Left forelimb (tissue), 1 donor: ENCODE data around the gene SYNDIG1.

Source experiments
- DNase-seq: peaks from one replicate; pipeline ENCODE4 v3.0.0-alpha.2; 2018; ENCODE audit warnings: low spot score

SYNDIG1 gene

DNA sequence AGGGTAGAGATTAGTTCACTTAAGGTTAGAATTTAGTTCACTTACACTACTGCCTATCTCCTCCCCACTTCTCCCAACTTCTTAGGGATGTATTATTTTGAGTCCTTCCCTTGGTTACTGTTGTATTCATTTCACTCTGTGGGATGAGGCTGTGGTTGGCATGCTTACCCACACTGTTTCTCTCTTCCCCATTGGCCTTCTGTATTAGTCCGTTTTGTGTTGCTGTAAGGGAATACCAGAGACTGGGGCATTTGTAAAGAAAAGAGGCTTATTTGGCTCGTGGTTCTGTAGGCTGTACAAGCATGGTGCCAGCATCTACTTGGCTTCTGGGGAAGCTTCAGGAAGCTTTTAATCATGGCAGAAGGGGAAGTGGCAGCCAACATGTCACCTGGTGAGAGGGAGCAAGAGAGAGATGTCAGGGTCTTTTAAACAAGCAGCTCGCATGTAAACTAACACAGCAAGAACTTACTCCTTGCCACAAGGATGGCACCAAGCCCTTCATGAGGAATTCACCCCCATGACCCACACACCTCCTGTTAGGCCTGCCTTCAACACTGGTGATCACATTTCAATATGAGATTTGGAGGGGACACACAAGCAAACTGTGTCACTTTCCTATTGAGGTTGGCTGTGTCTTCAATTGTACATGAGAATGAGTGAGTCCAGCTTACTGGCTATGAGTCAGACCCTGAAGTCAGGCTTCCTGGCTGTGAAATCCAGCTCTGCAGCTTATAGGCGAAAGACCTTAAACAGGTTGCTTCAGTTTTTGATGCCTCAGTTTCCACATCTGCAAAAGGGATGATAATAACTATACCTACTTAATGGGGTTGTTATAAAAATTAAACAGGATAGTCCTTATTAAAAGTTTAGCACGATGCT is 53.3 kb downstream of the SYNDIG1 start:
- DNase-seq, result no peak

DNA sequence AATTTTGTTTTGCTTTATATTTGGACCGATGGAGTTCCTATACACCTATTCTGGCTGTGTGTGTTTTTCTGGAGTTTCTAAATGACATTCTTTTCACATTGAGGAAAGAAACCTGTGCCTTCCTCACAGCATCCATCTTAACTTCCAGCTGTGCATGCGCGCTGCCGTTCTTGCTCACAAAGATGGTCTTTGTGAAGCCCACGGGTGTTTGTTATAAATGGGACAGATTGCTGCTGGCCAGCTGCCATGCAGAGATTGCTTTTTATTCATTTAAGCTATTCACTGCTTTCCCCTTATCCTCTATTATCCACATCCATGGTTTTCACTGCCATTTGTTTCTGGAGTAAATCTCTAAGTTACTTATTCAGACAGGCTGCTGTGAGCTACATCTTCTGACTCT is 54.2 kb downstream of the SYNDIG1 start:
- no peak for DNase-seq

DNA sequence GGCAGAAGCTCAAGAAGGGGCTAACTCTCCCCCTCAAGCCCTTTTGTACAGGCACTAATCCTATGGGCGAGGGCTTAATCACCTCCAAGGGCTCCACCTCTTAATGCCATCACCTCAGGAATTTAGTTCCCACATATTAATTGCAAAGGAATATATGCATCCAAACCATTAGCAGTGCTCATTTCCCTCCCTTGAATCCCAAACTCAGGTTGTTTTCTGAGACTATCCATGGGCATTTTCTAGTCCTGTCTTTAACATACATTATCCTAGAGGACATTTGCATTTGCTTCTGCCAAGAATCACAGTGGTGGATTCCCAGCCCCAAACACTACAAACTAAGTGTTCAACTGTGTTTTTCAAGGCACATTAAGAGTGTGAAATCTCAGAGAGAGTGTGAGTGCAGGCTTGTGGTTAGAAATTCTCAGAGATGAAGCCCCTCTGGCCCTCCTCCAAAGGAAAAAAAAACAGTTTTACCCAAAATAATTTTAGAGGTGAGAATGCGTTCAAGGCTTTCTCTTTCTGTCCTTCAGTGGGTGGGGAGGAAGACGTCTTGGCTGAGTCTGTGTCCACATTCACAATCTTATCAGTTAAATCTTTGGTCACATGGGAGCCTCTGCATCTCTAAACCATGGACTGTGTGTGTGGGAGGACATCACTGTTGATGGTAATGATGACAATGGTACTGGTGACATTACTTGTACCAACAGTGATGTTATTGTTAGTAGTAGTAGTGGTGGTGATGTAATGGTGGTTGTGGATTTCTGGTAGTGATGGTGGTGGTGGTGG is 59.3 kb downstream of the SYNDIG1 start:
- DNase-seq, result no peak

DNA sequence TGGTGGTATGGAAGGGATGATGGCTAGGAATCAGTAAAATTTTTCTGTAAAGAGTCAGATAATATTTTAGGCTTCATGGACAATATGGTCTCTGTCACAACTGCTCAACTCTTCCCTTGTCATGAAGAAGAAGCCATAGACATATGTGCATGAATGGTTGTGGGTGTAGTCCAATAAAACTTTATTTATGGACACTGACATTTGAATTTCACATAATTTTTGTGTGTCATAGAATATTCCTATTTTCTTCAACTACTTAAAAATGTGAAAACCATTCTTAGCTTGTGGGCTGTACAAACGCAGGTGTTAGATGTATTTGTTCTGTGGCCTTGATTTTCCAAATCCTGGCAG is 59.9 kb downstream of the SYNDIG1 start:
- DNase-seq, result no peak

DNA sequence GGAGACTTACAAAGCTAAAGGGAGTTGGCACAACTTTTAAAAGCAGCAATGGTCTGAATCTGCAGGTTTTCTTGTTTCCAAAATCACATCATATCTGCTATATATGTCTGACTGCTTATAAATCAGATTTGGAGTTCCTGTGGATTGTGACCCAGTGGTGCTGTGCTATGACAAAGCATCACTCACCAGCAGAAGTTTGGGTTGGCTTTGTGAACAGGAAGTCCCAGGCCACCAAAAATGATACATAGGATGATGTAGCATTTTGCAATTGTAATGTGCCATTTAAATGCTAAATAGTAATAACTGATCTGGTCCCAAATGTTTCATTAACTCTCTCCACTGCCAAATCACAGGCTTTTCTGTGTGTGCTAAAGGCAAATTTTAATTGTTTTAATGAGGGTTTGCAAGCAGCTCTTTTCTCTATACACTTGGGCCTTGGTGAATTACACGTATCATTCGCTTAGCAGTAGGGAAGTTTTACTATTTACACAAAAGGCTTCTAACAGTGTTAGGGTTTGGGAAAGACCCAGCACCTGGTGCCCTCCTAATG is 60.8 kb downstream of the SYNDIG1 start:
- no peak for DNase-seq

DNA sequence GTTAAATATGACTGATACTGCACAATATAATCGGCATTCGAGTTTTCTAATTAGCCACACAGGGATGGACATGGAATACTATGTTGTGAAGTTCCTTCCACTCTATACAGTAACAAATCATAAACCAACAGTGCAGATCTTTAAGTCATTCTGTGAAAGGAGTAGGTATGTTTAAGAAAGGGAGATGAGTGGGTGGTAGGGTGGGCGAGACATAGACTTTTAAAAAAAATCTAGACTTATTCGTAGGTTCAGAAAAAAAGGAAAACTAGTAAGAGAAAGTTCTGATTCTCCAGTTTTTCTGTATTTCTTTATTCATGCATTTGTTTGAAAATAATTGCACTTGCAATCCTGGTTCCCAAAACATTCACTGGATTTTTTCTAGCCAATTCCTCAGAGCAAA is 61.8 kb downstream of the SYNDIG1 start:
- DNase-seq, result no peak

DNA sequence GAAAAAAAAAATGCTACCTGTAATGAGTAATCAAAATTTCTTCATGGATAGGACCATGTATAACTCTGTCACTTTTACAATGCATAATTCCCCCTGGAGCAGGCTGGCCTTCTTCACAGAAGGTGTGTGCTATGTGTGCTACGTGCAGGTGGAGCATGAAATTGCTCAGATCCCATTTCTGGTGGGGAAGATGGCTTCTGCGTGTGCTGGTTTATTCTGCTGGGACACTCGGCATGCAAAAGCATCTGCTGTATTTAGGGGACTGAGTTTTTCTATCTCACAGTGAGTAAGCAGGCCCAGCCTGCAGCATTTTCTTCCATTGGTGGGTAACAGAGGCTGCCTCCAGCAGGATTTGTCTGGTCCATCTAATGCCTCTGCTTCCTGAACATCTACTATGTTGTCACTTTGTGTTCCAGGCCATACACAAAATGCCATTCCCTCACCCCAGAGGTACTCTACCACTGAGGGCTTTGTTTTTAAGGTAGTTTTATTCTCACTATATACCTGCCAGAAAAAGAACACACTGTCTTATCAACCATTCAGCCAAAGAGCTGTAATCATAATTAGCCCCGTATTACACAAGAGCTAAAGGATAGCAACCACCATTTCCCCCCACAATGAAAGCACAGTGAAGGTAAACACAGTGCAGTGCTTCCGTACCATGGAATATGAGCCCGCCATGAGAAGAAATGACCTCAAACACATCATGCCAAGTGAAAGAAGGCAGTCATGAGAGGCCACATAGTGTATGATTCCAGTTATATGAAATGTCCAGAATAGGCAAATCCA is 62.4 kb downstream of the SYNDIG1 start:
- no peak for DNase-seq

DNA sequence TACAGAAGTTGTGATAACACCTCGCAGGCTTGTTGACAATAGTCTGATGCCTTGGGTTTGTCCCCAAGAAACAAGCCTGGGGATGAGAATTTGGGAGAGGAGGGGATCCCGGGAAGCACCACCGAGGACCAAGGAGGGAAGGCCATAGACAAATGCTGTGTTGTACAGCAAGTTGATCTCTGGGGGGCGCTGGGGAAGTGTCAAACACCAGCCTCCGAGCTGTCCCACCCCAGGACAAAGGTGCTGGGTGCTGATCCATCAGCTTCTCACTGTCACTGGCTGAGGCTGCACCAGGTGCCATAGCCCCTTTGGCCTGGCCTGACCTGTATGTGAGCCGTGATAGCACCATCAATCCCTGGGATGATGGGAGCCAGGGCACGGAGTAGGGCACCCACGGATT is 64.0 kb downstream of the SYNDIG1 start:
- DNase-seq, result no peak

DNA sequence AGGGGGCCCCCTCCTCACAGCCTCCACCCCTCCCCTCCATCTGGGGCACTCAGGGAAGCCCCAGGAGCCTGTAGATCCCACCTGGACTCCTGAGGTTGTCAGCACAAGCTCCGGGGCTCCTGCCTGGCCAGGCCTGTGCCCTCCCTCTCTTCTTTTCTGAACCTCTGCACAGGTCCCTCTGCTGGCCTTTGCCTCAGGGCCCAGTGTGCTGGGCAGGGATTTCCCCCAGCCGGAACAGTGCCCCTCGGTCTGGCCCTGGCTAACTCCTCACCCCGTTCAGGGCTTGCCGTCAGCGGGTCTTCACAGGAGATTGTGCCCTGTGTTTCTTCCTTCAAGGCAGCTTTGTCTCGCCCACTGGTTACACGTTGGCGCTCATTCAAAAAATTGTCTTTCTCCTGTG is 64.9 kb downstream of the SYNDIG1 start:
- no peak for DNase-seq

DNA sequence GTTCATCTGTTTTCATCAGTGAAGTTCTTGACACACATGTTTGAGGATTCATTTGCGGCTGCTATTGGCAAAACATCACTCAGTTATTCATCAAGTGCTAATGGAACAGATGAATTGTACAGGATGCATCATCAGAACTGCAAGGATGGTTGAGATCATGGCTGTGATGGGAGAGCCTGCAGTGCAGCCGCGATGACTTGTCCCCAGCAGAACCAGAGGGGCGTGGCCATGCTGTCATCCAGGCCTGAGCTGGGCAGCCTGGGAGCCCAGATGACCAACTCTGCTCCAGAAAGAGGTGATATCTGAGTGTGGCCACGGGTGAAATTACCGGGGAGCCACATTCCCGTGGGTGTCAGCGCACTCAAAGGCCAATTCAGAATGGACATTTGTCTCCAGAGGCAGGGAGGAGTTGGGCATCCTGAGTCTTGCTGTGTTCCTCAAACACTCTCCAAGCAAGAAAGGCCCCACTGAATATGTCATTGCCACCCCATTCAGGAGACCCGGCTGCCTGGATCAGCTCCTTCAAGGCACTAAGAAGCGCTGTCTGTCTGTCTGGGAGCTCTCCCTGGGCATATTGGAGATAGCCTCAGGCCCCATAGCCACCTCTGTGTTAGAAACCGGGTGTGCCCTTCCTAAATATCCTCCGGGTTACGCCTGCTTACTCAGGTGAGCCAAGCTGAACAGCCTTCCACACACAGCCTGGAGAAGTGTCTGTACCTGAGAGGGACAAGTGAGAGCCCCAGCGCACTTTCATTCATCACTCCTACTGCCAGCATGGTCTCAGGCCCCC is 66.7 kb downstream of the SYNDIG1 start:
- no peak for DNase-seq

DNA sequence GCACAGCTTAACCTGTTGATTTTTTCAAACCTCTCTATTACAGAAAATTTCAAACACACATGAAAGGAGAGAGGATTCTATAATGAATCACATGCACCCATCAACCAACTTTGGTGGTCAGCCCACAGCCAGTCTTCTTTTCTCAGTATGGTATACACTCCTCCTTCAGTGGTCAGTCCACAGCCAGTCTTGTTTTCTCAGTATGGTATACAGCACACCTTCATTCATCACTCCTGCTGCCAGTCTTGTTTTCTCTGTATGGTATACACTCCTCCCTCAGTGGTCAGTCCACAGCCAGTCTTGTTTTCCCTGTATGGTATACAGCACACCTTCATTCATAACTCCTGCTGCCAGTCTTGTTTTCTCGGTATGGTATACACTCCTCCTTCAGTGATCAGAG is 67.8 kb downstream of the SYNDIG1 start:
- no peak for DNase-seq

DNA sequence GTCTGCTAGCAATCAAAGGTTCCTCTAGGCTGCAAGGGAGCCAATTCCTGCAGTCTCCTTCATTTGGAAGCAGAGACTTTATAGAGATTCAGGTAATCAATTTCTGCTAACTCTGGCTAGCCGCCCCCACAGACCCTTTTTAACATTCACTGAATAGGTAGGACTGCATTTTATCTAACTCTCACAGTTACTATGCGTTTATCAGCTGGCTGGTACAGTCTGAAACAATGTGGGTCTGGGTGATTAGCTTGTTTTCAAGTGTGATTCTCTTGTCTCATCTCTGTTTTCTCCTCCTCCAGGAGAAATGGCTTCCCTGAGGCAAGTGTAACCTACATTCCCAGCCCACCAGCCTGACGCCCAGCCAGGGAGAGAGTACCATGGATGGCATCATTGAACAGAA is 73.3 kb downstream of the SYNDIG1 start:
- DNase-seq, result no peak

DNA sequence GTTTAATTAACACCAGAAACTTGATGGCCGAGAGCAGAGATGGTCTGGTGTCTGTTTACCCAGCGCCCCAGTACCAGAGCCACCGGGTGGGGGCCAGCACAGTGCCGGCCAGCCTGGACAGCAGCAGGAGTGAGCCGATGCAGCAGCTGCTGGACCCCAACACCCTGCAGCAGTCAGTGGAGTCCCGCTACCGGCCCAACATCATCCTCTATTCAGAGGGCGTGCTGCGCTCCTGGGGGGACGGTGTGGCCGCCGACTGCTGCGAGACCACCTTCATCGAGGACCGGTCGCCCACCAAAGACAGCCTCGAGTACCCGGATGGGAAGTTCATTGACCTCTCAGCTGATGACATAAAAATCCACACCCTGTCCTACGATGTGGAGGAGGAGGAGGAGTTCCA is 73.7 kb downstream of the SYNDIG1 start:
- DNase-seq, result no peak

DNA sequence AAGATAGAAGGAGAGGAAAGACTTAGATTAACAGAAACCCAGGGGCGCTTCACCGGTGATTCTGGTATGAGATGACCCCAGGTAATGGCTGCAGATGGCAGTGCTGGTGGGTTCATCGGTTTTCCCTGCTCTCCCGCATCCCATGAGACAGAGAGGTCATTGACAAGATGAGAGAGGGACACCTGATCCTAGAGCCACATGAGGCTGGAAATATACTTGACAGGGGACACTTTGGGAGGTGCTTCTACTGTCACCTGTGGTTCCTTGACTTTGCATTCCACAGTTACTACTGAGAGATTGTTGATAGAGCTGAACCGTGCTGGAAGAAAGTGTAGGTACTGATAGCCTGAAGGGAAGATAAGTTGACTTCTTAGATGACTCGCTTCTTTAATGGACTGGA is 74.3 kb downstream of the SYNDIG1 start:
- no peak for DNase-seq

DNA sequence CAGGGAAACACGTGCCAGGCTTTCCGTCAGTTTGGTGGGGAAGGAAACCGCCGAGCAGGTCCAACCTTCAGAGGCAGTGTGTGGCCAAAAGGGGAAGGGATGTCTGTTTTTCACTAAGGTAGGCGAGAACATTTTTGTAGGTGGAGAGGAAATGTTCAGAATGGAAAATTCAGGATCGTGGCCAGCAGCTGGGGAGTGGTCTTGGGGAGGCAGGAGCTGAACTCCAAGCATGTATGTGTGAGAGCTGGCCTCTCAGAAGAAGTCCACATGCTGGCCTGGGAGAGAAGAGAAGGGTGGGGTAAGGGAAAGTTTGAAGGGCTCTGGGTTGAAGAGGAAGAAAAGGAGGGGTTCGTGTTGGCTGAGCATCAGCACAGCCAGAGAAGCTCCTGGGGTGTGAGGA is 74.9 kb downstream of the SYNDIG1 start:
- DNase-seq, result no peak

DNA sequence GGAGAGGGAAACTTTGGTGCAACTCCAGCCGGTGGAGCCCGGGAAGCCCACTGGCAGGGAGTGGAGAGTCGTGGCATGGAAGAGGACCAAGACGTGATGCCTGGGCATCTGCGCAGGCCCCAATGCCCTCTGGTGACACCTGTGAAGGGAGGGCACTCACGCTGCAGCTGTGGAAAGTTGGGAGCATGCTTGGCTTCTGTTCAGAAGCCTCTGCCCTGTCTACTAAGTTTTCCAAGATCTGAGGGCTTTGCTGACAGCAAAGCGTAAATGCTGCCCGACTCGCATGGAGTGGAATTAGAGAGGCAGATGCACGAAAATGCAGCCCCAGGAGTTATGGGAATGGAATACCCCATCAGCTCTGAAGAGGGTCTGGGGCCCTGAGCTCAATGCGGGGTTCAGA is 75.7 kb downstream of the SYNDIG1 start:
- no peak for DNase-seq

DNA sequence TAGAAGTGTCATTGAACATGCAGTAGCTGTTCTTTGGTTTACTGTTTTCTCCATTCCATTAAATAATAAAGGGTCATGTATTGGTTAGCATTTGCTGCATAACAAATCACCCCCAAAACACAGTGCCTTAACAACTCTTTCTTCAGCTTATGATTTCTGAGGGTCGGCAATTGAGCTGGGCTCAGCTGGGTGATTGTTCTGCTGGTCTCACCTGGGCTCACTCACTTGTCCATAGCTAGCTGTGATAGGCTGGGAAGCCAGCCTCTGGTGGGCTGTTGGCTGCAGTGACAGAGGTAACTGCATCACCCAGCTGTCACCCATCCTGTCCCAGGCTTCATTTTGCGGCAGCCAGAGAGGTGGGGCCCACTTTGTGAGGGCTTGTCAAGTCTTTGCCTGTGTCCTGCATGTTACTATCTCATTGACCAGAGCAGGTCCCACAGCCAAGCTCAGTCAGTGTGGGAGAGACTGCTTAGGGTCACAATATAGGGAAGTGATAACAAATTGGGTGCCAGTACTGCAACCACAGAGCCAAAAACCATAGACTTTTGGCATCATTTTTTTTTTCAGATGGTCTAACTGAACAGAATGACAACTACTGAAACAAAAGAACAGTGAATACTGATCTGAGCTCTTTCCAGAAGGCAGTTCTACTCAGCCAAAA is 76.9 kb downstream of the SYNDIG1 start:
- DNase-seq, result no peak

DNA sequence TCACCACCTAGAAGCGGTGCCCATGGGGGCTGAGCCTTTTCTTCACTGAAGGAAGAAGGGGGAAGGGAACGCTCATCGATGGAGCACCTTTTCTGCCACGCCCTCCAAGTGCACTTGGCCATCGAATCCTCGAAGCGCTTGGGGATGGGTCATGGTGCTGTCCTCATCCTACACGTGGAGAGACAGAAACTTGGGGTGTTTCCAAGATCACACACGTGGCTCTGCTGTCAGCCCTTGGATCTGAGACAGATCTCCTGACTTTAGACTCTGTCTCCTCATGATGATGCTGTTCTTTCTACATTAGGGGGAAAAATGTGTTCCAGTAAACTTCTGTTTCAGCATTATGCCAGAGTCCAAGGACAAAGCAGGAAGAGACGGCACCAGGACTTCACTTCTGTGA is 78.5 kb downstream of the SYNDIG1 start:
- DNase-seq, result no peak

DNA sequence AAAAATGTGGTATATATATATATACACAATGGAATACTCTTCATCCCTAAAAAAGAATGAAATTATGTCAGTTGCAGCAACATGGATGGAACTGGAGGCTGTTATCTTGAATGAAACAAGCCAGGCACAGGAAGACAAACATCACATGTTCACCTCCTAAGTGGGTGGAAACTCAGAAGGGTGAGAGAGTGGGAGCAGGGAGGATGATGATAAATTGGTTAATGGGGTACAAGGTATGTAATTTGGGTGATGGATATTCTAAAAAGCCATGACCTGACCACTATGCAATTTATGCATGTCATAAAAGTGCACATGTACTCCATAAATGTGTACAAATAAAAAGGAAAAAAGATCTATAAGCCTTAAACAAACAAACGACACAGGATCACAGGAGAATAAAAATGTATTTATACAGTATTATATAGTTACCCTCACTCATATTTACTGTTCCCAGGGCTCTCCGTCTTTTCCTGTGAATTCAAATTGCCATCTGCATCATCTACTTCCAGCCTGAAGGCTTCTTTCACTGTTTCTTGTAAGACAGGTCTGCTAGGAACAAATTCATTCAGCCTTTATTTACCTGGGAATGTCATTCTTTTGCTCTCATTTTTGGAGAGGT is 89.8 kb downstream of the SYNDIG1 start:
- DNase-seq, result no peak
